Activated naive CD8-positive, alpha-beta T cell treated with anti-CD3 and anti-CD28 coated beads, Interleukin-2, amount 50 U/mL, for 16 hours (primary cell): Measurements from ENCODE around the gene CELF2.

Experiments
- DNase-seq: peaks from one replicate; pipeline ENCODE4 v3.0.0-alpha.2; 2020; ENCODE audit warnings: low read depth, low spot score

The CELF2 gene

GRCh38 chr10:11245510-11245909 is 227.8 kb downstream of the CELF2 start:
- DNase-seq, result no peak

GRCh38 chr10:11245981-11246590 is 228.4 kb downstream of the CELF2 start:
- DNase-seq, result no peak

- DNase-seq, result no peak
These were observed 229.2 kb downstream of the CELF2 start for GRCh38 chr10:11246752-11247467.

- DNase-seq, result no peak
These were observed 231.6 kb downstream of the CELF2 start for GRCh38 chr10:11249152-11249807.

- no peak for DNase-seq
These were observed 232.1 kb downstream of the CELF2 start for GRCh38 chr10:11249808-11250195.

GRCh38 chr10:11250304-11250703 is 232.6 kb downstream of the CELF2 start:
- no peak for DNase-seq

- DNase-seq, result no peak
These were observed 235.2 kb downstream of the CELF2 start for GRCh38 chr10:11252887-11253286.

GRCh38 chr10:11253385-11254002 is 235.8 kb downstream of the CELF2 start:
- DNase-seq, result no peak

GRCh38 chr10:11255156-11255555 is 237.5 kb downstream of the CELF2 start:
- no peak for DNase-seq

GRCh38 chr10:11255796-11256444 is 238.2 kb downstream of the CELF2 start:
- DNase-seq, result no peak

- no peak for DNase-seq
These were observed 239.2 kb downstream of the CELF2 start for GRCh38 chr10:11256896-11257295.

GRCh38 chr10:11257440-11258090 is 239.9 kb downstream of the CELF2 start:
- no peak for DNase-seq

- no peak for DNase-seq
These were observed 242.5 kb downstream of the CELF2 start for GRCh38 chr10:11260170-11260569.

- no peak for DNase-seq
These were observed 243.5 kb downstream of the CELF2 start for GRCh38 chr10:11261143-11261542.

- no peak for DNase-seq
These were observed 244.2 kb downstream of the CELF2 start for GRCh38 chr10:11261687-11262493.

GRCh38 chr10:11262494-11263345 is 245.0 kb downstream of the CELF2 start:
- no peak for DNase-seq

- no peak for DNase-seq
These were observed 246.1 kb downstream of the CELF2 start for GRCh38 chr10:11263767-11264166.

- DNase-seq, result no peak
These were observed 246.8 kb downstream of the CELF2 start for GRCh38 chr10:11264296-11265048.

- no peak for DNase-seq
These were observed 247.8 kb downstream of the CELF2 start for GRCh38 chr10:11265484-11265883.
